K562 (cell line): ENCODE measurements around the gene IL23R. TPM values are rescaled to one million over a fixed set of nuclear protein-coding genes. Genes with fewer than 3 reads are reported as not detected.

ENCODE experiments used
- ADNP ChIP-seq: fragments of 200-800 bp; sonication (Bioruptor generic); IDR thresholded peaks from 2 replicates; pipeline ENCODE4 v1.6.1; 2016; ENCODE audit warnings: missing genetic modification characterization, missing compliant biosample characterization
- EWSR1 ChIP-seq: fragments of 450-650 bp; IDR thresholded peaks from 2 replicates; pipeline ENCODE4 v1.6.1; 2018; ENCODE audit warnings: borderline replicate concordance, mild to moderate bottlenecking, low read depth, moderate library complexity; ENCODE audit not compliant: partially characterized antibody
- GATAD2B ChIP-seq: fragments of 450-650 bp; IDR thresholded peaks from 2 replicates; pipeline ENCODE4 v1.6.1; 2017; ENCODE audit warnings: mild to moderate bottlenecking, borderline replicate concordance
- PTTG1 ChIP-seq: fragments of 450-650 bp; IDR thresholded peaks from 2 replicates; pipeline ENCODE4 v1.6.1; 2016; ENCODE audit warnings: low read depth, mild to moderate bottlenecking, missing genetic modification characterization, missing compliant biosample characterization
- SMARCE1 ChIP-seq: fragments of 450-650 bp; IDR thresholded peaks from 2 replicates; pipeline ENCODE4 v1.7.1; 2016; ENCODE audit warnings: mild to moderate bottlenecking
- SNAPC5 ChIP-seq: fragments of 250-450 bp; sonication (Bioruptor Pico); IDR thresholded peaks from 2 replicates; pipeline ENCODE4 v1.8.0; 2021; ENCODE audit warnings: moderate library complexity, mild to moderate bottlenecking, inconsistent platforms
- ZNF23 ChIP-seq: fragments of 250-450 bp; sonication (Bioruptor Pico); IDR thresholded peaks from 2 replicates; pipeline ENCODE4 v1.4.0; 2020; ENCODE audit warnings: mild to moderate bottlenecking
- polyA plus RNA-seq, 8 experiments: library from polyadenylated mRNA; depleted of rRNA in 4 of 8; stranded (reverse) in 5 of 8; unstranded in 3 of 8; fragments of >200 nt; fragmentation: Nextera tagmentation in 2 of 8; fragmentation: Illumina TruSeq in 1 of 8; extraction: Ambion mirVana in 2 of 8; extraction: Trizol in 1 of 8; gene quantifications; 2 replicates each; pipeline versions ENCODE4 v1.2.1 to v1.2.3, GENCODE V29; 2011 to 2014; ENCODE audit warnings: inconsistent platforms in 1 of 8, missing spikeins in 1 of 8
- total RNA-seq, 7 experiments: library from RNA; depleted of rRNA in 6 of 7; stranded (reverse); fragments of >200 nt in 6 of 7; fragmentation: Illumina TruSeq in 2 of 7; extraction: Trizol in 2 of 7; gene quantifications; 2 replicates each; pipeline versions ENCODE4 v1.2.1 to v1.2.3, GENCODE V29; 2011 to 2021; ENCODE audit warnings: low replicate concordance in 1 of 7
- TF ChIP-seq, protein P1 (sequence below): IDR thresholded peaks from 3 replicates; pipeline ENCODE4 v1.6.1; 2011; ENCODE audit warnings: borderline replicate concordance, mild to moderate bottlenecking; ENCODE audit not compliant: insufficient read length, insufficient read depth
- TF ChIP-seq, protein P2 (sequence below): fragments of 250-450 bp; sonication (Bioruptor Pico); IDR thresholded peaks from 2 replicates; pipeline ENCODE4 v1.5.0; 2021; ENCODE audit warnings: mild to moderate bottlenecking, moderate library complexity
- TF ChIP-seq, protein P3 (sequence below), 2 experiments: fragments of 450-650 bp; IDR thresholded peaks; 2 replicates each; pipeline ENCODE4 v1.6.1; 2016; ENCODE audit warnings: mild to moderate bottlenecking in 2 of 2, borderline replicate concordance in 1 of 2, low read depth in 1 of 2, moderate library complexity in 1 of 2

Gene IL23R
- total and polyA plus RNA-seq, 9 of the 15 experiments (the other 6 are each of a cell fraction or from before 2014, with no cell fraction given): 4.4 to 52.7 (median 22.8) TPM

GRCh38 chr1:67191668-67192520 is 25.6 kb downstream of the IL23R start (continued):
- TF ChIP-seq SNAPC5 (CRISPR knock-in tag) (no peak), ADNP (tag) (no peak; the same call in 1 of the 2 replicates), SMARCE1 (peak; percentile 65; the same call in 1 of the 2 replicates), GATAD2B (peak; percentile 64; the same call in 1 of the 2 replicates), ZNF23 (CRISPR knock-in tag) (no peak), EWSR1 (no peak), PTTG1 (tag) (no peak)
- TF ChIP-seq, protein P1, sequence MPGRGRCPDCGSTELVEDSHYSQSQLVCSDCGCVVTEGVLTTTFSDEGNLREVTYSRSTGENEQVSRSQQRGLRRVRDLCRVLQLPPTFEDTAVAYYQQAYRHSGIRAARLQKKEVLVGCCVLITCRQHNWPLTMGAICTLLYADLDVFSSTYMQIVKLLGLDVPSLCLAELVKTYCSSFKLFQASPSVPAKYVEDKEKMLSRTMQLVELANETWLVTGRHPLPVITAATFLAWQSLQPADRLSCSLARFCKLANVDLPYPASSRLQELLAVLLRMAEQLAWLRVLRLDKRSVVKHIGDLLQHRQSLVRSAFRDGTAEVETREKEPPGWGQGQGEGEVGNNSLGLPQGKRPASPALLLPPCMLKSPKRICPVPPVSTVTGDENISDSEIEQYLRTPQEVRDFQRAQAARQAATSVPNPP: no peak
- TF ChIP-seq, protein P2, sequence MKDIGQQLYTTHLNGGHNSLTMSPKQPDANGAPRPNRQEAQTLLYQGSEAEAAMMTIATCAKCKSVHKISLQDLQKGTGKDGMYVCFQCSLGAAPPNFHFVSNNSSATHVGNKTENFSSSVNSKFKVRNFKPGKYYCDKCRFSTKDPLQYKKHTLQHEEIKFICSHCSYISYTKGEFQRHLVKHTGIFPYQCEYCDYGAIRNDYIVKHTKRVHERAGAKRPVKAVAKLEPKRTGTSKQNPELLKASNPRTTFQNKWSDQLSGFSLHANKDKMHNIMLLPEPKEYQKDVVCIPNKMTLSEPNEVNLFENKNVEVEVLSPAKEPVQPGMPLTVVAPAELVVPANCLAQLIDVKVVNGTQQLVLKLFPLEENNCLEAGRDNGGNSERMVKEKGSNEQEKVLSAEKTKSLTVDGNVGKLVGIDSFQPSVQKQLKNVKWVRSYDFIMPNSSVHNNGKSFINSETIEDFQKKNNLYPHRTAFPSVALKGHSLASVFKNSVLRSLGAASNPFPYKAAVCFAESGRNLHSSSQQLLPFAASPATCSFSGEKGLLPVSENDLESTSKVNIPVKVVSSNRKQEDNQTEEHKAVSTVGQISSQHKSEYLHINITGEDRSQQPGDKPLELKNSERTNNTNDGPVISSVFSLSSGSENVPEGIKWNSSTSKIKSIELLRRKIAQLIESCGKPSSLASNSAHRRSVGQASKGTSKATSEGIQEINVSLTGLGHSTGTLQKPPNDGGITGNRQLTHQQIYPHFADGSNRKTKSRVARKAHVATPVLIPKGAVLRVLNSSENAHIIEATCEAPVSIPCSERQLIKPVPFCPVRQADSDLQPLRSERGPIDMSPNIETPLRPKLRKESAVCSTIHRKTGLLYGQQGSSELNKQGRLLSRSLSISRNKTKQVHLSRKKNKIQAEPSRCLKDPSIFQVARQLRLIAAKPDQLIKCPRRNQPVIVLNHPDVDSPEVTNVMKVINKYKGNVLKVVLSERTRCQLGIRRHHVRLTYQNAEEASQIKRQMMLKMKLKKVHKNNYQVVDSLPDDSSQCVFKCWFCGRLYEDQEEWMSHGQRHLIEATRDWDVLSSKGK (CRISPR knock-in tag): no peak
- TF ChIP-seq, protein P3, sequence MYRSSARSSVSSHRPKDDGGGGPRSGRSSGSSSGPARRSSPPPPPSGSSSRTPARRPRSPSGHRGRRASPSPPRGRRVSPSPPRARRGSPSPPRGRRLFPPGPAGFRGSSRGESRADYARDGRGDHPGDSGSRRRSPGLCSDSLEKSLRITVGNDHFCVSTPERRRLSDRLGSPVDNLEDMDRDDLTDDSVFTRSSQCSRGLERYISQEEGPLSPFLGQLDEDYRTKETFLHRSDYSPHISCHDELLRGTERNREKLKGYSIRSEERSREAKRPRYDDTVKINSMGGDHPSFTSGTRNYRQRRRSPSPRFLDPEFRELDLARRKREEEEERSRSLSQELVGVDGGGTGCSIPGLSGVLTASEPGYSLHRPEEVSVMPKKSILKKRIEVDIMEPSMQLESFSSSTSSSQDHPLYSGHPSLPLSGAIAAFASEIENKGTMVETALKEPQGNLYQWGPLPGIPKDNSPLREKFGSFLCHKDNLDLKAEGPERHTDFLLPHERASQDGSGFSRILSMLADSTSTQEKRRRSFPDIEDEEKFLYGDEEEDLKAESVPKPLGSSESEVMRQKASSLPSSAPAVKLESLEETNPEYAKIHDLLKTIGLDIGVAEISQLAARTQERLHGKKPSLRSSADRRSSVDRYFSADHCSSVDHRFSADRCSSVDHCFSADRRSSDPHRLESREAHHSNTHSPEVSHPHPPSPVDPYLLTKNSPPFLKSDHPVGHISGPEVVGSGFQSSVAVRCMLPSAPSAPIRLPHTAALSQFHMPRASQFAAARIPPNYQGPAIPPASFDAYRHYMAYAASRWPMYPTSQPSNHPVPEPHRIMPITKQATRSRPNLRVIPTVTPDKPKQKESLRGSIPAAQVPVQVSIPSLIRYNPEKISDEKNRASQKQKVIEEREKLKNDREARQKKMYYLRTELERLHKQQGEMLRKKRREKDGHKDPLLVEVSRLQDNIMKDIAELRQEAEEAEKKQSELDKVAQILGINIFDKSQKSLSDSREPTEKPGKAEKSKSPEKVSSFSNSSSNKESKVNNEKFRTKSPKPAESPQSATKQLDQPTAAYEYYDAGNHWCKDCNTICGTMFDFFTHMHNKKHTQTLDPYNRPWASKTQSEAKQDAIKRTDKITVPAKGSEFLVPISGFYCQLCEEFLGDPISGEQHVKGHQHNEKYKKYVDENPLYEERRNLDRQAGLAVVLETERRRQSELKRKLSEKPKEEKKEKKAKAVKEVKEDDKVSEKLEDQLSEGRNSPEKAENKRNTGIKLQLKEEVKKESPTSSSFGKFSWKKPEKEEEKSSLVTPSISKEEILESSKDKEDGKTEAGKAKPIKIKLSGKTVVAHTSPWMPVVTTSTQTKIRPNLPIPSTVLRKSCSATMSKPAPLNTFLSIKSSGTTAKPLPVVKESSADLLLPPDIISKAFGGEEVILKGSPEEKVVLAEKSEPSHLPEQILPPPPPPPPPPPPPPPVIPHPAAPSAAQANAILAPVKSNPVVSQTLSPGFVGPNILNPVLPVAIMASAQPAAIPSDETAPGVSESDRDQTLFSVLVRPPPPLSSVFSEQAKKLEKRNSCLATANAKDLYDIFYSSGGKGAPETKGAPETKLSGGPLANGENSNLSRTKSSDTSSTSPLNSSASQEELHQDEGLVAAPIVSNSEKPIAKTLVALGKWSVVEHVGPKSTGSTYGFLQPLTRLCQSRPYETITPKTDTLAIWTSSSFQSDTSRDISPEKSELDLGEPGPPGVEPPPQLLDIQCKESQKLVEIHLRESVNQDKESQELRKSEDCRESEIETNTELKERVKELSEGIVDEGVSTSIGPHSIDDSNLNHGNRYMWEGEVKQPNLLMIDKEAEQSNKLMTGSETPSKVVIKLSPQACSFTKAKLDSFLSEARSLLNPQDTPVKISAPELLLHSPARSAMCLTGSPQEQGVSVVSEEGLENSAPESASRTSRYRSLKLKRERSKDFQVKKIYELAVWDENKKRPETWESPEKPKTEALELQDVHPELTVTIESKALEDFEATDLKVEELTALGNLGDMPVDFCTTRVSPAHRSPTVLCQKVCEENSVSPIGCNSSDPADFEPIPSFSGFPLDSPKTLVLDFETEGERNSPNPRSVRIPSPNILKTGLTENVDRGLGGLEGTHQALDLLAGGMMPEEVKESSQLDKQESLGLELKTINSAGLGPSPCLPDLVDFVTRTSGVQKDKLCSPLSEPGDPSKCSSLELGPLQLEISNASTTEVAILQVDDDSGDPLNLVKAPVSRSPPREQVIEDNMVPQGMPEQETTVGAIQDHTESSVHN (IDR thresholded peaks at IDR 0.05; ENCODE audit: borderline replicate concordance in 1 of 2, low read depth in 1 of 2): no peak
